Midbrain (tissue), 1 donor: ENCODE data around the gene ABCC11.

Experiments
- DNase-seq: peaks from one replicate; lab custom pipeline; 2025; lab: John Stamatoyannopoulos, UW

Gene ABCC11

DNA sequence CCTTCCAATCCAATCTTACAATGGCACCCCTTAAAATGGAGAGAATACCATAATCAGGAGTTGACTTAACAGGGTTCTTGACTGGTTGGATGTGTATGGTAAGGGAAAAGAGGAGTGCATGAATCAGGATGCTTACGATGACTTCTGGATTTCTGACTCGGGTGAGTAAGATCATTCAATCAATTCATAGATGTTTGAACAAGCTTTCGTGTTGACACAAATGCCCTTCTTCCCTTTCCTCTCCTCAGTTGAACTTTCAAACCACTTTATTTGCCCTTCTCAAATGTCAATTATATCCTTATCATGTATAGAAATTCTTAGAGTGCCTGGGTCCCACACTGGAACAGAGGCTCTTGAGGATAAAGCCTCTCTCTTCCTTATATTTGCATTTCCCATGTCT is 117.4 kb downstream of the ABCC11 start:
- no peak for DNase-seq

DNA sequence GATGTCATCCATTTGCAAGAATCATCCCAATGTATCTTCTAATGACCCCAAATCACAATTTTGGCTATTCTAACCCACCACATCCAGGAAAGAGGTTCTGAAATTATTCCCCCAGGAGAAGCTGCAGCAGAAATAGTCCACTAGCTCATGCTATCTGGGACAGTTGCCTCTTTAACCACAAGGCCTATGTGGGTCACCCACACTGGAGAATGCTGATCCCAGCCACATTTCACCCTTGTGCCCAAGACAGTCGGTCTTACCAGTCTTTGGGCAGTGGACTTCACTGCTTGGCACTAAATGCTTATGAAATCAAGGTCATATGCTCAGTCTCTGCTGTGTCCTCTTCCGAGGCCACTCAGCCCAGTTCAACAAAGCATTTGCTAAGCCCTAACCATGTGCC is 118.6 kb downstream of the ABCC11 start:
- DNase-seq = no peak

DNA sequence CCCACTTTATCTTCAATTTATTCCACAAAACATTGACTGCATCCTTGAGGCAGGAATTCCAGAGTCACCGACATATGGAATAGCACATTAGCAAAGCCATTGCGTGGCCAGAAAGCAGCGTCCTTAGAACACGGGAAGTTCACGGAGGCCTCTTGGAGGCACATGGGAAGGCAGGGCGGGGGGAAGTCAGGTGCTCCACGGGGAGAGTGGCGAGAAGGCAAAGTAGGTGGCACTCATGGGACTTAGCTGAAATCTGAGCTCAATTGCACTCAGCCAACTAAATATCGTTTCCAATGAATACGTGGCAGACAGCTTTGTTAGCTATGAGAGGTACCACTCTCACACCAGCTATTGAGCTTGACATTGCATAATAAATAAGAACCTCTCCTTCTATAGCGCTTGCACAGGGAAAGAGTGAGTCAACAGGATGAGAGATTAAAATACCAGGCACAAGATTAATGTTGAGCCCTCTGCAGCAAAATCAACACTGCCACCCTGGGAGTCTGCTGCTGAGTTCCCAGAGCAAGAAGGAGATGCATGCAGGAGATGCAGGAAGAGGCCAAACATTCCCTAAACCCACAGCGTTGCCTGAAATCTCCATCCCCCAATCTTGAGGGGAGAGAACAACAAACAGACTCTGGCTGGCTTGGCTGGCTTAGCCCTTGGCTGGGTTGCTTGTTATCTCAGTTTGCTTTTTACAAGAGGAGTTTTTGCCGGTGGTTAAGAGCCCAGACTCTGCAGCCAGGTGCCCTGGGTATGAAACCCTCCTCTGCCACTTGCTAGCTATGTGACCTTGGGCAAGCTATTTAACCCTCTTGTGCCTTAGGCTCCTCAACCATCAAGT is 120.3 kb downstream of the ABCC11 start:
- DNase-seq = no peak

DNA sequence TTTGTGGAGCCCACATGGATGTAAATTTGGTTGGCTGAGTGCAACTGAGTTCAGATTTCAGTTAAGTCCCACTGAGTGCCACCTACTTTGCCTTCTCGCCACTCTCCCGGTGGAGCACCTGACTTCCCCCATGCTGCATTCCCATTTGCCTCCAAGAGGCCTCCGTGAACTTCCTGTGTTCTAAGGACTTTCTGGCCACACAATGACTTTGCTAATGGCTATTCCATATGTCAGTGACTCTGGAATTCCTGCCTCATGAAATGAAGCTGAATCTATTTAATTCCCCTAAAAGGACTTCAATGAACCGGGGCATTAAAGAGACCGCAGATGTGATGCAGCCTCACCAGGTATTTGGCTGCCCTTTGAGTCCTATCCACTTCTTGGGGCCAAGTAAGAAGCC is 121.5 kb downstream of the ABCC11 start:
- no peak for DNase-seq

DNA sequence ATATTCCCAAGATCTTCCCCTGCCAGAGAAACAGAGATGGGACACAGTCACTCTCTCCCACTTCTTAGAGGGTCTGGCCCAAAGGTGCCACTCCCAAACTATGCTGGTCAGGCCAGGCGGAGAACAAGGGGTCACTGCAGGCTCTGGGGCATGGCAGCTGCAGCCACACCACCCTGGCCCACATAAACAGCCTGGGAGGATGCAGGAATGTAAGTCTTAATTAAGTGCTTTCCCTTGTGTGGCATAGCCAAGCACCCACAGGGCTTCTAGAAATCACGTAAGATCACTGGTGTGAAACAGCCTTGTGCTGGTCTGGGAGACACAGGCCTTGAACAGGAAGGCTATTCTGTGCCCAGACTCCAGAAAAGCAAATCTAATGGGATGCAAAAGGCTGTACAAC is 123.1 kb downstream of the ABCC11 start:
- DNase-seq = no peak

DNA sequence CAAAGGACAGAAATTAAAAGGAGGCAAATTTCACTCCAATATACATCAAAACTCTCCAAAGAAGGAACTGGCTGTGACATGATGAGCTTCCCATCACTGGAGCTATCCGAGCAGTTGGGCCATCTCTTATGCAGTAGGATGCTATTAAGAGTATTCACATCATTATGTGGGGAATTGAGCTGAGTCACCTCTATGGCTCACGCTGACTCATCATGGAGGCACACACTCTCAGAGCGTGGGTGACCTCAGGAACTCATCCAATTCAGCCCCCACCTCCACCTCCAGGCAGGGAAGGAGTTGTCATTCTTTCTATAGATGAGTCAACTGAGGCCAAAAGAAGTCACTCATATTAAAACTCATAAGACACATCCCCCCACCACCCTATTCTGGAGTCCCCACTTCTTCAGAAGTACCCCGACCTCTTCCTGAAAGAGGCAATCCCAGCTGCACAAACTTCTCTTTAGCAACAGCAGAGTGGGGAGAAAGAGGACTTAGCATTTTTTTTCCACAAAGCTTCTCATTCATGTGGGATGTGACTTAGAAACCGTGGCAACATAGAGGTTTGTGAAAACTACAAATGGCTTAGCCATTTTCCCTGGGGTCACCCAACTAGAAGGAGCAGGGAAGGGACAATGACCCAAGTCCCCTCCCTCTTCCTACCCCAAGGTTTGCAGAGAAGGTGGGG is 124.1 kb downstream of the ABCC11 start:
- no peak for DNase-seq

DNA sequence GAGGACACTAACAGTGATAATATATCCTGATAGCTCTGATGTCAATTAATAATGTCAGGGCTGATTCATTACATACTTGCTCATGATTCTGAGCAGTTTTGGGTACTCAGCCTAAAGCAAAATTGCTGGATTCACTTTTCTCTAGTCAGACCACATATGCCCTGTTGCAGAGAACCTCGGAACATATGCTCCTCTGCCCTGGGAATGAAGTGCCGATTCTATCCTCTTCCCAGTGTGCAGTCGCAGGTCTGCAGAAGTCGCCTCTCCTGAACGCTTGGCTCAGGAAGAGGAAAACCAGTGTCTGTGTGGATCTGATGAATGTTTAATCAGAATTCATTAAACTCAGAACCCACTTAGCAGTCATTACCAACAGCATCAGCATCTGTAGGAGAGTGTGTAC is 126.1 kb downstream of the ABCC11 start:
- no peak for DNase-seq

DNA sequence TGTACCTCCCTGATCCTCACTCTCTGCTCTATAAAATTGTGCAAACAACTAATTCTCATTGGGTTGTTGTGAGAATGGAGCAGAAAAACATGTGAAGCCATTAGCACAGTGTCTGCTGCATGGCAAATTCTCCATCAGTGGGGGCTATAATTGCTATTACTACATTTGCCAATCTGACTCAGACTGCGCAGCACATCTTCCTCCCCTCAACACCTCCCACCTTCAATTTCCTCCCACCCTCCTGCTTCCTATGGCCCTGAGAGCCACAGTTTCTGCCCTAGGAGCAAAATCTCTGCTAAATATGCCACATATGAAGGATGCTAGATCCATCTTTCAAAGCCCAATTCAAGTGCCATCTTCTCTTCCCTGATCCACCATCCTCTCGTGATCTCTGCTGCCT is 128.5 kb downstream of the ABCC11 start:
- no peak for DNase-seq

DNA sequence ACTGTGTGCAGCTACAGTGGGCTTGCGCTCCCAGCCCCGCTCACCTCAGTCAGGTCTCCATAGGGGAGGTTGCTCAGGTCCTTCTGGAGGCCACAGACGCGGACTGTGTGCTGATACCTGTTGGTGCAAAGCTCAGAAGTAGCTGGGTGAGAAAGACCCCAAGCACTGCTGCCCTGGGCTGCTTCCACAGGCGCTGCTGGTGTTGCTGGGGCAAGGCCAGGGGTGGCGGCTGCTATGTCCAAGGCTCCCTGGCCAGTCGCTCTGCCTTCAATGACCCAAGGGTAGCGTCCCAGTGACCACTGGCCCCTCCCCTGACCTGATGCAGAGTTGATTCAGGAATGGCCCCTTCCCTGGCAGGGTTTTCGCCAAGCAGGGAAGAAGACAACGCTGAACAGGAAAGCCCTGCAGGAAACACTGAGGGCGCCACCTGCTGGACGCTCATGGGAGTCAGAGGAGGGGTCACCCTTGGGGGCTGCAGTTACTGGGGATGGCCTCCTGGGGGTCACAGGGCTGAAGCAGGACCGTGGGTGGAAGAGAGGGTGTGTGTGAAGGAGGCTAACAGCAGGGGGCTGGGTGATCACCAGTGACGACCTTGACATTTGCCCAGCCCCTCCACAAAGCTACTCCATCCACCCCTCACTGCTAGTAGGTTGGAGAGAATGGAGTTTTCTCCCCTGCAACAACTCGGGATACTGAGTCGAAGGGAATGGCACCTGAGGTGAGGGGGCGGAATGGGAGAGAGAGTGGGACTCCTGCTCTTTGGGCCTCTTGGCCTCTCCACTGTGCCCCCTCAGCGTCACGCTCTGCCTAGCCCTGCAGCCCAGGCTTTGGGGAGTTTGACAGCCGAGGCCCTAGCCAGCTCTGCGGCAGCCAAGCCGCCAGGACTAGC is 129.9 kb downstream of the ABCC11 start:
- no peak for DNase-seq
